Measurements from ENCODE around the gene CAMSAP3.

- TF ChIP-seq CTCF (IDR thresholded peaks at IDR 0.05 in 8 of 11, conservative IDR thresholded peaks at IDR 0.05 in 3 of 11) = no peak
- TF ChIP-seq POLR2A (IDR thresholded peaks at IDR 0.05) = no peak
Observed at GRCh38 chr19:7617172-7617571, 21.5 kb downstream of the CAMSAP3 start.

Data from spleen (tissue), 7 donors.